ENCODE measurements around the gene LIN28A. TPM values are rescaled to one million over a fixed set of nuclear protein-coding genes. Genes with fewer than 3 reads are reported as not detected.
A peak's percentile ranks its signal among the peaks of the same experiment; 100 is the strongest.

Gene LIN28A
- total RNA-seq, 1 experiment from 2014 or later: 0.15 TPM

- no peak overlapping the region for H3K27ac ChIP-seq (ENCODE audit: low read depth, low read length, poor library complexity, severe bottlenecking)
- peak; percentile 39 for DNase-seq (ENCODE audit: low spot score)
- CTCF ChIA-PET: no interaction called here
- H3K36me3 ChIP-seq (ENCODE audit: insufficient read depth, low read length, poor library complexity, severe bottlenecking): no peaks in the 10 kb centered on the region
- H3K4me3 ChIP-seq (ENCODE audit: low read depth, low read length, poor library complexity, severe bottlenecking): no peak overlapping the region
- H3K9me3 ChIP-seq (ENCODE audit: low read depth, low read length, poor library complexity, severe bottlenecking): no peaks in the 10 kb centered on the region
- intact Hi-C loops (cut with micrococcal nuclease; ENCODE audit: unreplicated experiment): no loop called here
- no peaks in the 10 kb centered on the region for H3K4me1 ChIP-seq (ENCODE audit: insufficient read depth, low read length, poor library complexity, severe bottlenecking)
- POLR2A ChIA-PET (ENCODE audit: low non-redundant PET): no interaction called here
- TF ChIP-seq EZH2 (IDR thresholded peaks at IDR 0.05; ENCODE audit: borderline replicate concordance, low read depth, low read length, poor library complexity, severe bottlenecking) (no peak), CTCF (conservative IDR thresholded peaks at IDR 0.05; ENCODE audit: low read depth, low read length) (no peak)
- BruUV-seq (replicated peaks): no TSS peak
- H3K27me3 ChIP-seq (replicated peaks; ENCODE audit: insufficient read depth, low read depth, low read length, poor library complexity): peaks cover 75% of the 10 kb centered on the region
Observed at GRCh38 chr1:26412180-26412840, 1.7 kb downstream of the LIN28A start.

- ChIA-PET CTCF (no interaction called here), POLR2A (ENCODE audit: low non-redundant PET) (no interaction called here)
- H3K9me3 ChIP-seq (ENCODE audit: low read depth, low read length, poor library complexity, severe bottlenecking): no peaks in the 10 kb centered on the region
- H3K4me3 ChIP-seq (ENCODE audit: low read depth, low read length, poor library complexity, severe bottlenecking): no peak overlapping the region
- H3K27me3 ChIP-seq (replicated peaks; ENCODE audit: insufficient read depth, low read depth, low read length, poor library complexity): peaks cover 75% of the 10 kb centered on the region
- DNase-seq (ENCODE audit: low spot score): no peak
- no TSS peak for BruUV-seq (replicated peaks)
- H3K4me1 ChIP-seq (ENCODE audit: insufficient read depth, low read length, poor library complexity, severe bottlenecking): no peaks in the 10 kb centered on the region
- H3K36me3 ChIP-seq (ENCODE audit: insufficient read depth, low read length, poor library complexity, severe bottlenecking): no peaks in the 10 kb centered on the region
- no peak overlapping the region for H3K27ac ChIP-seq (ENCODE audit: low read depth, low read length, poor library complexity, severe bottlenecking)
- intact Hi-C loops (cut with micrococcal nuclease; ENCODE audit: unreplicated experiment): no loop called here
- no peak for TF ChIP-seq EZH2 (IDR thresholded peaks at IDR 0.05; ENCODE audit: borderline replicate concordance, low read depth, low read length, poor library complexity, severe bottlenecking)
- no peak for TF ChIP-seq CTCF (conservative IDR thresholded peaks at IDR 0.05; ENCODE audit: low read depth, low read length)
Observed at GRCh38 chr1:26413031-26413430, 2.4 kb downstream of the LIN28A start.

GRCh38 chr1:26417111-26417759 lies 6.6 kb downstream of the LIN28A start:
- Histone ChIP-seq H3K27me3 (replicated peaks; ENCODE audit: insufficient read depth, low read depth, low read length, poor library complexity) (peaks cover 53% of the 10 kb centered on the region), H3K9me3 (ENCODE audit: low read depth, low read length, poor library complexity, severe bottlenecking) (no peaks in the 10 kb centered on the region), H3K36me3 (ENCODE audit: insufficient read depth, low read length, poor library complexity, severe bottlenecking) (no peaks in the 10 kb centered on the region), H3K4me1 (ENCODE audit: insufficient read depth, low read length, poor library complexity, severe bottlenecking) (no peaks in the 10 kb centered on the region), H3K27ac (ENCODE audit: low read depth, low read length, poor library complexity, severe bottlenecking) (no peak overlapping the region), H3K4me3 (ENCODE audit: low read depth, low read length, poor library complexity, severe bottlenecking) (no peak overlapping the region)
- CTCF ChIA-PET: interaction anchor here (0.5 to 1.6 kb wide), 14 partner anchors 13 to 385 kb away, joined by 3 to 10 read pairs (median 4); partner anchors contain the start of genes DHDDS and PIGV
- intact Hi-C loops (cut with micrococcal nuclease; ENCODE audit: unreplicated experiment): loop anchor here (5.0 kb wide), 1 partner anchor 130 kb away; no protein-coding TSS in a partner anchor
- POLR2A ChIA-PET (ENCODE audit: low non-redundant PET): no interaction called here
- no peak for TF ChIP-seq EZH2 (IDR thresholded peaks at IDR 0.05; ENCODE audit: borderline replicate concordance, low read depth, low read length, poor library complexity, severe bottlenecking)
- TF ChIP-seq CTCF (conservative IDR thresholded peaks at IDR 0.05; ENCODE audit: low read depth, low read length): peak; percentile 90
- DNase-seq (ENCODE audit: low spot score): peak; percentile 74
- no TSS peak for BruUV-seq (replicated peaks)
